ENCODE data around the gene MRPS12.
A peak's percentile ranks its signal among the peaks of the same experiment; 100 is the strongest.

MRPS12 gene

DNA sequence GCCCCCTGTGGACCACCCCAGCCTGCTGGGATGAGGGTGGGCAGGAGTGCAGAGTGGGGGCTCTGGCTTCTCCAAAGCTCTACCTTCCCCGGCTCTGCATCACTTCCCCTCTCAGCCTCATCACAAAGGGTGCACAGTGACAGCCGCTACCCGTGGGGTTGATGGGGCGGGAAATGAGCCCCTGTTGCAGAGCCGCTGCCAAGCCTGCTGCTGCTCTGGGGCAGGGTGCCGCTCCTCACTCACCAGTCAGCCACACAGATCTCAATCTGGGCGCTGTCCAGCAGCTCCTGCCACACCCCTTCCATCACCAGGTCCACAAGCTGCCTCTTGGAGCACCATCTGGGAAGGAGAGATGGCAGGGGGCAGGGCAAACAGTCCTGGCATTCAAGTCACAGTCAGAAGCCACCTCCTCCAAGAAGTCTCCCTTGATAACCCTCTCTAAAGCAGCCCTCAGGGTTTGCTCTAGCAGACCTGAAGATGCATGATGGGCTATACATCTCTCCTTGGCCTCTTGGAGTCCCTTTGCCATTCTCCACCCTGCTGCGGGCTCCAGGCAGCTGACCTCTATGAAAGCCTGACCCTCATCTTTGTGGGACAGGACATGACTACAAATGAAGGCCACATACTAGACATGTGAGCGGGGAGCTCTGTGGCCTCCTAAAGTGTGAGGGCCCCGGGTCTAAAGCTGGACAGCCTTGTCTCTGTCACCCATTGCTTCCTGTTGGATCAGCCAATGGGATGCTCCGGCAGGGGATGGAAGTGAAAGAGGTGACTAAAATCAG lies 15.7 kb downstream of the MRPS12 start:
- Histone ChIP-seq H3K27ac (no peak overlapping the region), H3K4me2 (ENCODE audit: low read length) (no peak overlapping the region), H3K4me1 (no peaks in the 10 kb centered on the region), H2AFZ (no peak overlapping the region), H3K9ac (no peak overlapping the region), H3K27me3 (ENCODE audit: control insufficient read depth, insufficient read depth, low read length) (no peaks in the 10 kb centered on the region), H3K4me3 (ENCODE audit: low read depth, low read length) (no peak overlapping the region), H3K36me3 (ENCODE audit: control insufficient read depth, insufficient read depth, low read length) (no peaks in the 10 kb centered on the region), H3K9me3 (ENCODE audit: control insufficient read depth, low read length) (no peaks in the 10 kb centered on the region), H3K79me2 (no peaks in the 10 kb centered on the region)
- TF ChIP-seq, protein P1, sequence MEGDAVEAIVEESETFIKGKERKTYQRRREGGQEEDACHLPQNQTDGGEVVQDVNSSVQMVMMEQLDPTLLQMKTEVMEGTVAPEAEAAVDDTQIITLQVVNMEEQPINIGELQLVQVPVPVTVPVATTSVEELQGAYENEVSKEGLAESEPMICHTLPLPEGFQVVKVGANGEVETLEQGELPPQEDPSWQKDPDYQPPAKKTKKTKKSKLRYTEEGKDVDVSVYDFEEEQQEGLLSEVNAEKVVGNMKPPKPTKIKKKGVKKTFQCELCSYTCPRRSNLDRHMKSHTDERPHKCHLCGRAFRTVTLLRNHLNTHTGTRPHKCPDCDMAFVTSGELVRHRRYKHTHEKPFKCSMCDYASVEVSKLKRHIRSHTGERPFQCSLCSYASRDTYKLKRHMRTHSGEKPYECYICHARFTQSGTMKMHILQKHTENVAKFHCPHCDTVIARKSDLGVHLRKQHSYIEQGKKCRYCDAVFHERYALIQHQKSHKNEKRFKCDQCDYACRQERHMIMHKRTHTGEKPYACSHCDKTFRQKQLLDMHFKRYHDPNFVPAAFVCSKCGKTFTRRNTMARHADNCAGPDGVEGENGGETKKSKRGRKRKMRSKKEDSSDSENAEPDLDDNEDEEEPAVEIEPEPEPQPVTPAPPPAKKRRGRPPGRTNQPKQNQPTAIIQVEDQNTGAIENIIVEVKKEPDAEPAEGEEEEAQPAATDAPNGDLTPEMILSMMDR (IDR thresholded peaks at IDR 0.05), result no peak

DNA sequence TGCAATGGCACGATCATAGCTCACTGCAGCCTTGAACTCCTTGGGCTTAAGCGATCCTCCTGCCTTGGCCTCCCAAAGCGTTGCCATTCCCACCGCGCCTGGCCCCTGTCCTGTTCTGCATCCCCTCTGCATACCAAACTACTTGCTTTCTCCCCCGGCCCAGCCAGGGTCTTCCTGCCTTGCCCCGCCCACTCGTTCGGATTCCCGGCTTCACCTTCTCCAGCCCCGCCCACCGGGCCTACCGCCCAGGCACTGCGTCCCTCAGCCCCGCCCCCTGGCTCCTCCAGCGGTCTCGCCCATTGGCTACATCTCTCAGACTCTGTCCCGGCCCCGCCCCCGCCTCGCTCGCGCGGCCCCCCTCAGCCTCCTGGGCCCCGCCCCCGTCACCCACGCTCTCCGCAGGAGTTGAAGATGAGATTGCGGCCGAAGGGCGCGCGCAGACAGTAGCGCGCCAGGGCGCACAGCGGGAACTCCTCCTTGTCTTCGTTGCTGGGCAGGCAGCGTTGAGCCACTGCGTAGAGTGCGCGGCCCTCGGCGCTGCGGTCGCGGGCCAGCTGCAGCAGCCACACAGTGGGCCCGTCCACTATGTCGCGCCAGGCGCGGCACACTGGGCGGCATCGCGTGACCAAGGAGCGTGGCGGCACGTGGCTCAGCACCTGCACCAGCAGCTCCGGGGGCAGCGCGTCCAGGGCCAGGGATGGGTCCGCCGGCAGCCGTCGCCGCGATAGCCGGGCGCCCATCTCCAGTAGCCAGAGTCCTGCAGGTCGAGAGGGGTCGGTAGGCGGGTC lies 19.0 kb downstream of the MRPS12 start:
- Histone ChIP-seq H3K4me1 (no peaks in the 10 kb centered on the region), H3K4me3 (ENCODE audit: low read depth, low read length) (peak overlapping the region; percentile 40), H3K4me2 (ENCODE audit: low read length) (peak overlapping the region; percentile 78), H3K27me3 (ENCODE audit: control insufficient read depth, insufficient read depth, low read length) (no peaks in the 10 kb centered on the region), H2AFZ (peak overlapping the region; percentile 50), H3K27ac (no peak overlapping the region), H3K9ac (no peak overlapping the region), H3K9me3 (ENCODE audit: control insufficient read depth, low read length) (no peaks in the 10 kb centered on the region), H3K79me2 (no peaks in the 10 kb centered on the region), H3K36me3 (ENCODE audit: control insufficient read depth, insufficient read depth, low read length) (no peaks in the 10 kb centered on the region)
- TF ChIP-seq, protein P1 (IDR thresholded peaks at IDR 0.05), result no peak

DNA sequence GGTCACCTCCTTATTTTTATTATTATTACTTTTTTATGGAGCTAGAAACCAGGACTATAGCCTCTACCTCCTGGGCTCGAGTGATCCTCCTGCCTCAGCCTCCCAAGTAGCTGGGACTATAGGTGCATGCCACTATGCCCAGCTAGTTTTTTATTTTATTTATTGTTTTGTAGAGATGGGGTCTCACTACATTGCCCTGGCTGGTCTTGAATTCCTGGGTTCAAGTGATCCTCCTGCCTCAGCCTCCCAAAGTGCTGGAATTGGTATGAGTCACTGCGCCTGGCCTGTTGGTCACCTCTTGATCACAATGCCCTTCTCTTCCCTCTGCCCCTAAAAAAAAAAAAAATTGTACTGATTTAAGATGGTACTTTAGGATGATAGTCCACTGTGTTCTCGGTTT lies 20.4 kb downstream of the MRPS12 start:
- Histone ChIP-seq H3K4me3 (ENCODE audit: low read depth, low read length) (no peak overlapping the region), H3K27ac (no peak overlapping the region)

DNA sequence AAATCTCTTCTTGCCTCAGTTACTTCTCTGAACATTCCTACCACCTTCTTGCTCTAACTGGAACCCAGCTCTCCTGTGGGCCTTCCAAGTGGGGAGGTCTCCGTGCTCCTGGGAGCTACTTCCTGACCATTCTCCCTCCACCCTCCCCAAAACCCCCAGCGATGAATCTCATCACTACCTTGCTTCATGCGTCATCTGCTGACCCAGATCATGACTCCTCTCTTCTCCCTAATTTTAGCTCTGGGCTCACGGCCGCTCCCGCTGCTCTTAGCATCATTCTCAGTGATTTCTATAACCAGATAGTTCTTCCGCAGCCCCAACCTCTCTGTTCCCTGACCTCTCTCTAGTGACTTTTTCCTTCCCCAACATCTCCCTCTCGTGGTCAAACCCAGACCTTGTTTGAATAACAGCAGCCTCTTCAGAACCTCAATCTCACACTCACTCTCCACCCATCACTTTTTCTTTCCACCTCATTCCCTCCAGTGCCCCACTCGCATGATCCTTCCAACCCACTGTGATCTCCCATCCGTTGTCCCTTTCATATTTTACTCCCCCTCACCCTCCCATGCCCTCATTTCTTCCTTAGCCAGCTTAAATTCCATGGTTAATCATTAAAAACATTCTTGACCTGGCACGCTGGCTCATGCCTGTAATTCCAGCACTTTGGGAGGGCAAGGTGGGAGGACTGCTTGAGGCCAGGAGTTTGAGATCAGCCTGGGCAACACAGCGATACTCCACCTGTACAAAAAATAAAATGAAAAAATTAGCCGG lies 21.8 kb downstream of the MRPS12 start:
- Histone ChIP-seq H2AFZ (no peak overlapping the region), H3K4me1 (no peaks in the 10 kb centered on the region), H3K79me2 (no peaks in the 10 kb centered on the region), H3K9me3 (ENCODE audit: control insufficient read depth, low read length) (no peaks in the 10 kb centered on the region), H3K36me3 (ENCODE audit: control insufficient read depth, insufficient read depth, low read length) (no peaks in the 10 kb centered on the region), H3K27ac (no peak overlapping the region), H3K4me3 (ENCODE audit: low read depth, low read length) (no peak overlapping the region), H3K9ac (no peak overlapping the region), H3K4me2 (ENCODE audit: low read length) (no peak overlapping the region), H3K27me3 (ENCODE audit: control insufficient read depth, insufficient read depth, low read length) (no peaks in the 10 kb centered on the region)
- TF ChIP-seq, protein P1 (IDR thresholded peaks at IDR 0.05), result no peak

More for the DNA sequence above, 20.4 kb downstream of the MRPS12 start:
- H3K4me1 ChIP-seq, result no peaks in the 10 kb centered on the region
- TF ChIP-seq, protein P1 (IDR thresholded peaks at IDR 0.05), result no peak
- no peaks in the 10 kb centered on the region for H3K9me3 ChIP-seq (ENCODE audit: control insufficient read depth, low read length)
- H3K27me3 ChIP-seq (ENCODE audit: control insufficient read depth, insufficient read depth, low read length), result no peaks in the 10 kb centered on the region
- no peak overlapping the region for H3K9ac ChIP-seq
- H3K36me3 ChIP-seq (ENCODE audit: control insufficient read depth, insufficient read depth, low read length), result no peaks in the 10 kb centered on the region
- no peaks in the 10 kb centered on the region for H3K79me2 ChIP-seq
- H3K4me2 ChIP-seq (ENCODE audit: low read length), result no peak overlapping the region
- H2AFZ ChIP-seq, result no peak overlapping the region

Measured in parathyroid adenoma (tissue), 2 donors.